Motor neuron (in vitro differentiated cells): ENCODE data around the gene SPINT1. TPM values are rescaled to one million over a fixed set of nuclear protein-coding genes. Genes with fewer than 3 reads are reported as not detected.

Source experiments
- ATAC-seq, 8 experiments: fragments of 200-7000 bp; cut with Tn5 transposase; replicated peaks in 6 of 8; 2 replicates each; pipeline ENCODE4 v1.8.0; 2021; ENCODE audit warnings: mild to moderate bottlenecking in 8 of 8, moderate library complexity in 8 of 8
- H3K27ac ChIP-seq, 2 donors: fragments of 250-450 bp; sonication (Bioruptor Pico); 2 replicates each; pipeline ENCODE4 v1.9.0; 2021; ENCODE audit warnings: antibody characterized with exemption in 2 of 2, mild to moderate bottlenecking in 2 of 2, moderate library complexity in 1 of 2
- H3K4me1 ChIP-seq, 2 donors: fragments of 250-450 bp; sonication (Bioruptor Pico); replicated peaks in 1 of 2; 2 replicates each; pipeline ENCODE4 v1.6.1; 2021; ENCODE audit warnings: antibody characterized with exemption in 2 of 2, mild to moderate bottlenecking in 2 of 2, moderate library complexity in 1 of 2
- H3K4me3 ChIP-seq, 5 donors: fragments of 250-450 bp; sonication (Bioruptor Pico); 2 replicates each; pipeline ENCODE4 v1.9.0; 2021; ENCODE audit warnings: antibody characterized with exemption in 5 of 5, mild to moderate bottlenecking in 5 of 5, moderate library complexity in 4 of 5
- WGBS, 10 experiments: fragments of 450-650 bp; shearing (Covaris generic); methylation state at CpG; one replicate each; pipeline ENCODE4 v1.0.0; 2022; 5-methylcytosine and 5-hydroxymethylcytosine counted together
- in situ Hi-C, 9 experiments: fragments of 400-800 bp; cut with MboI; loops; one replicate each; pipeline ENCODE4 v1.15.0; 2021; ENCODE audit warnings: low sequenced_read_pairs in 9 of 9, low pct_unique_long_range_greater_than_20kb in 2 of 9; ENCODE audit not compliant: unreplicated experiment in 9 of 9
- total RNA-seq, 8 experiments: library from RNA; unstranded; fragments of 300-600 nt; gene quantifications; 2 replicates each; pipeline versions ENCODE4 v1.2.3 to v1.2.4, GENCODE V29; 2022

Gene SPINT1
- total RNA-seq, 8 experiments from 2014 or later: 0.09 to 1.9 (median 0.37) TPM

DNA sequence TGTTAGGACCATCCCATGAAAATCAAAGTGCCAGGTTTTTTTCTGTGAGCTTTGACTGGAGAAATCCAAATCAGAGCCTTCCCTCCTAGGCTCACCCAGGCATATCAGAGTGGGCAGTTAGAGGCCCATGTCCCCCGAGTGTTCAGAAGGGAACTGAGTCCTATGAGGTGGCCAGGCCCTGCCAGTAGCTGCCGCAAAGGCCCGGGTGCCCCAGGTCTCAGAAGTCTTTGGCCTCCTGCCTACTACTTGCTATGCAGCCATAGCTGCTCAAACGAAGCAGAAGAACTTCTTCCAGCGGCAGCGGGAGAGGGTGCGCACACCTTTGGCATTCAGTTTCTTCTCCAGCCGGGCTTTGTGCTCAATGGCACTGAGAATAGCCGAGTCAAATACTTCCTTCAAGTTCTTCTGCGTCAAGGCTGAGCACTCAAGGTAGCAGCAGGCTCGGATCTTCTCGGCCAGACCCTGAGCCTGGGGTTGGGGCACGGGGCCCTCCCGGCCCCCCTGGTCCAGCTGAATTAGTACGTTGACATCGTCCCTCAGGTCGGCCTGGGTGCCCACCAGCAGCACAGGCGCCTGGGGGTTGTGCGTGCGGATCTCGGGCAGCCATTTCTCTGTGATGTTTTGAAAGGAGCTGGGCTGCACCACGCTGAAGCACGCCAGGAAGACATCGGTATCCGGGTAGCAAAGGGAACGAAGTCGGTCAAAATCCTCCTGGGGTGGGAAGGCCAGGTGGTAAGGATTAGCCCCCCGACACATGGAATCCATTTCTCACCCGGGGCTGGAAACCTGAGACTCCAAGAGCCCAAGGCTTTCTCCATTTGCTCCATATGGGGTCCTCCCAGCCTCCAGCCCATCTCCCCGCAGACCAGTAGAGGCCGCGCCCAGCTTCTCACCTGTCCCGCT, 29.2 kb downstream of the SPINT1 start:
- in situ Hi-C loops: no loop called here
- no peaks in the 10 kb centered on the region for H3K4me1 ChIP-seq
- ATAC-seq: no peak
- 10 to 94% (median 40%) methylated on average over 2 to 14 of the region's 33 CpGs; no CpG with 5 or more reads in 3 of the 10 experiments for WGBS, 10 experiments
- H3K27ac ChIP-seq: no peak overlapping the region
- peak overlapping the region; percentile 42 to 57 (median 51) for H3K4me3 ChIP-seq

DNA sequence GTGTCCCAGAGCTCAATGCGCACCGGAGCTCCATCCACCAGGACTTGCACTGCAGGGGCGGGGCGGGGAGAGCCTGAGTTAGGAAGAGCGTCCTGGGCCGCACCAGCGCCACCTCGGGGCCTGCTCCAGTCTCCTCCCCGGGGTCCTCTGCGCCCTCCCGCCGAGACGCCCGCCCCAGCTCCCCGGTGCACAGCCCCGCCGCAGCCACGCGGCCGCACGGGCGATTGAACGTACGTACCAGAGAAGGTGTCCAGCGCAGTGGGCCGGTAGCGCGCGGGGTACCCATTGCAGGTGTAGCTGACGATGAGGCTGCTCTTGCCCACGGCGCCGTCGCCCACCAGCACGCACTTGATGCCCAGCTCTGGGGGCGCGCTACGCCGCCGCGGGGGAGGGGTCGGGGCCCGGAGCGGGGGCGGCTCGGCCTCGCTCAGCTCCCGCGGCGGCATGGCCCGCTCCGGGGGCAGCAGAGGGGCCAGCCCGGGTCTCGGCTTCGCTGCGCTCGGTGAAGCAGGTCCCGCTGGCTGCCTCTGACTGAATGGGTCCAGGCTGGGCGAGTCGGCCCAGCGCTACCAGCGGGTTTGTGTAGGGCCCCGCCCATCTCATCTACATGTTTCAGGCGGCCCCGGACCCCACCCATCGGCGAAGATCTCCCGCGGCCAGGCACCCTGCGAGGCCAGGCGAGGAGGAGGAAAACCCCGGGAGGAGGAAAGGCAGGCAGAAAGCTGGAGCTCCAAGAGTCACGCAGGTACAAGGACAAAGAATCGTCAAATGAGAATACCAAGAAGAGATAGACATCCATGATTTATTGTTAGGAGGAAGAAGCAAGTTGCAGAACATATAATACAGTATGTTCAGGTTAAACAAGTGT, 30.1 kb downstream of the SPINT1 start, which contains the start of gene RHOV:
TSS of gene RHOV (minus strand) at position 541 of the 868 bp plus-strand sequence. CDS start at position 446, 95 bp downstream.
- 0 to 3% (median 0%) methylated on average over 2 to 6 of the region's 74 CpGs; no CpG with 5 or more reads in 6 of the 10 experiments for WGBS, 10 experiments
- H3K4me3 ChIP-seq: peak within 1 kb of the TSS; percentile 42 to 57 (median 51)
- ATAC-seq: peak; percentile 91 to 95 (median 94)
- no peaks in the 10 kb centered on the region for H3K4me1 ChIP-seq
- in situ Hi-C loops: no loop called here
- no peak within 1 kb of the TSS for H3K27ac ChIP-seq

DNA sequence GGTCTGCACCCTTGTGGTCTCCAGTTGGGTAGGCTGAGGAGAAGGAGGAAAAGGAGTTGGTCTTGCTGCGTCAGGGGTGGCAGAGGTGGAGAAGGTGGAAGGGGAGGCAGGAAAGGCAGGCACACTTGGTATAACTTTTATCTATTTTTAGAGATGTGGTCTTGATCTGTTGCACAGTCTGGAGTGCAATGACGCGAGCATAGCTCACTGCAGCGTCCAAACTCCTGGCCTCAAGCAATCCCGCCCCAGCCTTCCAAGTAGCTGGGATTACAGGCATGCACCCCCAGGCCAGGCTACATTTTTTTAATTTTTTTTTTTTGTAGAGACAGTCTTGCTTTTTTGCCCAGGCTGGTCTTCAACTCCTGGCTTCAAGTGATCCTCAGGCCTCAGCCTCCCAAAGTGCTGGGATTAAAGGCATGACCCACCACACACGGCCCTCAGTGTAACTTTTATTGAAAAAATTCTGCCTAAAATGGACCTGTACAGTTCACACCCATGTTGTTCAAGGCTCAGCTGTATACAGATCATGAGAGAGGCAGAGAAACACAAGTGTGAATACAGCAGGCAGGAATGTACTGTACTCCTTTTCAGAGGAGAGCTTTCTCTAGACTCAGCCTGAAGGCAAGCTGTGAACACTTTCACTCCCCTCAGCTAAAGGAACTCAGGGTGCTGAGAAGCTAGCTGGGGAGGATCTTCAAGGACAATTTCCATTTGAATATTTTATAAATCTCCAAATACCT, 32.3 kb downstream of the SPINT1 start:
- Histone ChIP-seq H3K4me3 (no peak overlapping the region), H3K4me1 (no peaks in the 10 kb centered on the region), H3K27ac (no peak overlapping the region)
- WGBS, 10 experiments: 57 to 100% (median 86%) methylated on average over 1 to 5 of the region's 6 CpGs; no CpG with 5 or more reads in 2 of the 10 experiments
- in situ Hi-C loops: no loop called here
- ATAC-seq: no peak

DNA sequence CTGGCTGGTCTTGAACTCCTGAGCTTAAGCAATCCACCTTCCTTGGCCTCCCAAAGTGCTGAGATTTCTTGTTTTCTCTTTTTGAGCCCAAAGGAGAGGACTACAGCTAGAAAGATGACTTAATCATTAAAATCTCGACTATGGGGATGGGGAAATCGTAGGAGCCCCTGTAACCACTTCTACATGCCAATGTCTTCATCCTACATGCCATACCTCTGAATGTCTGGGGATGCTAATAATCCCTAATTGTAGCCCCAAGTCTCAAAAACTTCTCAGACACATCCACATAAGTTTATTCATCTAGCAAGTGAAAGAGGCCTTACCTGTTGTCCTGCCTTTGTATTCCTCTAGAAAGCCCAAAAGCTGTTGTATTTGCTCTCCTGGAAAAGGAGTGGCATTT, 33.8 kb downstream of the SPINT1 start:
- no peak overlapping the region for H3K27ac ChIP-seq
- no peaks in the 10 kb centered on the region for H3K4me1 ChIP-seq
- WGBS, 10 experiments: 33 to 82% (median 45%) methylated on average over 1 to 2 of the region's 2 CpGs; no CpG with 5 or more reads in 4 of the 10 experiments
- no peak for ATAC-seq
- in situ Hi-C loops: no loop called here
- no peak overlapping the region for H3K4me3 ChIP-seq

DNA sequence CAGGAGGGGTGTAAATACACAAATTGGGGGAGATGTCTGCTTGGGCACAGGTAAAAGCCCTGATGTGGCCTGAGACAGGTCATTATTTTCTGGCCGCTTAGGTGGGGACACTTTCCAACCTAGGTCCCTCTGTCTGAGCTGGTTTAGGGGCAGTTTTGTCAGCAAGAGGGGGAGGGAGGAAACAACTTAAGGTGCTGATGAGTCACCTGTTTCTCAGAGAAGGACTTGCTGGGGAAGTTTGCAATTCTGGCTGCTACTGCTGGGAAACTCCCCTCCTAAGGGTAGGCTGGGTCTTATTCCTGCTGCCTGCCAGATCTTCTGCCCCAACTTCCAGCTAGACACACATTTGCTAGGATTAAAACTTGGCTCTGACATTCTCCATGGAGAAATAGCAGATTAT, 34.9 kb downstream of the SPINT1 start:
- no peaks in the 10 kb centered on the region for H3K4me1 ChIP-seq
- no peak overlapping the region for H3K4me3 ChIP-seq
- H3K27ac ChIP-seq: no peak overlapping the region
- ATAC-seq: peak in 2 of 8 experiments; percentile 58 to 61
- in situ Hi-C loops: no loop called here
- 80% methylated on average over 1 of the region's 1 CpG; no CpG with 5 or more reads in 9 of the 10 experiments for WGBS, 10 experiments

DNA sequence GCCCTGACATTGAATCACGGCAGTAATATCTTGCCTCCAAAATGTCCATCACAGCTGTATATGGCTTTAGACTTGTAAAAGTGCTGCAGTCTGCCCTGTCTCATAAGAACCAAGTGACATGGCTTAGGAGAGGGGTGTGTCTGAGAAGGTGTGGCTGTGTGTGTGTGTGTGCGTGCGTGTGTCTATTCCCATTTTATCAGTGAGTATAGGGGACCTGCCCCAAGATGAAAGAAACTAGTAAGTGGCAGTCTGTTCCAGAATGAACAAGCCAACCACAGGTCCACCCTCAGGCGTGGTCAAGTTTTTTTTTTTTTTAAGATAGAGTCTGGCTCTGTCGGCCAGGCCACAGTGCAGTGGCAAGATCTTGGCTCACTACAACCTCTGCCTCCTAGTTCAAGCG, 35.8 kb downstream of the SPINT1 start:
- peak in 2 of 8 experiments; percentile 76 to 83 for ATAC-seq
- Histone ChIP-seq H3K4me3 (no peak overlapping the region), H3K27ac (no peak overlapping the region), H3K4me1 (no peaks in the 10 kb centered on the region)
- 20 to 100% (median 81%) methylated on average over 1 to 6 of the region's 6 CpGs; no CpG with 5 or more reads in 1 of the 10 experiments for WGBS, 10 experiments
- in situ Hi-C loops: no loop called here

DNA sequence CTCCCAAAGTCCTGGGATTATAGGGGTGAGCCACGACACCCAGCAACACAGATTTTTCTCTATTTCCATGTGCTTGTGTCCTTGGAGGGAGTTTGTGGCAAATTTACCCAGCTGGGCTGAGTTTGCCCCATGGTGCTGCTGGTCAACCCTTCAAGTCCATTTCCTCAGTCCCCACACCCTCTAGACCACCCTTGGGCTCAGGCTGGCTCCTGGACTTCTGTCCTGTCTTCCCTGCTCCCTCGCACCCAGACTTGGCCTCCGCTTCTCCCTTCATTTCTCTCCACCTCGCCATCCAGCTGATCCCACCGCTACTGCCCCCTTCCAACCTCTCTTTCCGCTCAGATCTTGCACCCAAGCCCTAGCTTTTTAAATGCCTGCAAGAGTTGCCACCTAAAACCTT, 37.5 kb downstream of the SPINT1 start:
- H3K4me3 ChIP-seq: no peak overlapping the region
- no peak overlapping the region for H3K27ac ChIP-seq
- 55 to 100% (median 82%) methylated on average over 3 to 6 of the region's 6 CpGs; no CpG with 5 or more reads in 1 of the 10 experiments for WGBS, 10 experiments
- ATAC-seq: no peak
- in situ Hi-C loops: no loop called here
- no peaks in the 10 kb centered on the region for H3K4me1 ChIP-seq

DNA sequence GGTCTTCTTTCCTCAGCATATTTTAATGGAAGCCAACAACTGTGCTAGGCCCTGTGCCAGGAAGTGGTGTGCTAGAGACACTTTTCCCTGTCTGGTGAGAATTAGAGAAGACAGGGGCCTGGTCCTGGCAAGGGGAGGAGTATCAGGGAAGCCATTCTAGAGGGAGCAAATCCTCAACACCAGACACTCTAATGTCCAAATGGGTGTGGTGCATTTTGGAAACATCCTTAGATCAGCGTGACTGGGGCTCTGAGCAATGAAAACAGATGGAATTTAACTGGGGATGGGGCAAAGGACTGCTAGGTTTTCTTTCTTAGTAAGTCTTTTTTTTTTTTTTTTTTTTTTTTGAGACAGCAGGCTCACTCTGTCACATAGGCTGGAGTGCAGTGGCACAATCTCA, 42.7 kb downstream of the SPINT1 start:
- in situ Hi-C loops: no loop called here
- H3K27ac ChIP-seq: no peak overlapping the region
- WGBS, 10 experiments: 0 to 80% (median 80%) methylated on average over 1 of the region's 1 CpG; no CpG with 5 or more reads in 7 of the 10 experiments
- no peak overlapping the region for H3K4me3 ChIP-seq
- ATAC-seq: peak in 3 of 8 experiments; percentile 67 to 89 (median 75)
- H3K4me1 ChIP-seq: no peaks in the 10 kb centered on the region

DNA sequence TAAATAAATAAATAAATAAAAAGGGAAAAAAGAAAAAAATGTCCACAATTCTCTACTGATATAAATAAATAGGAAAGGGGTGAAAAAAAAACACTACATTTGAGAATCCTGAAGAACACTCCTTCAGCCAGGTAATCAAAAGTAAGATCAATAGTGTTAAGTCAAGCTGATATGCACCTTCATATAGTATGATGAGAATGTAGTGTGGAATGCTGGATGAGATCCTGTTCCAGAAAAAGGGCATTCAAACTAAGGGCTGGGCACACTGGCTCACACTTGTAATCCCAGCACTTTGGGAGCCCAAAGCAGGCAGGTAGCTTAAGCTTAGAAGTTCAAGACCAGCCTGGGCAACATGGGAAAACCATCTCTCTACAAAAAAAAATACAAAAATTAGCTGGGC, 45.3 kb downstream of the SPINT1 start:
- no peak overlapping the region for H3K27ac ChIP-seq
- no peak overlapping the region for H3K4me3 ChIP-seq
- H3K4me1 ChIP-seq: no peaks in the 10 kb centered on the region
- in situ Hi-C loops: no loop called here
- no peak for ATAC-seq

DNA sequence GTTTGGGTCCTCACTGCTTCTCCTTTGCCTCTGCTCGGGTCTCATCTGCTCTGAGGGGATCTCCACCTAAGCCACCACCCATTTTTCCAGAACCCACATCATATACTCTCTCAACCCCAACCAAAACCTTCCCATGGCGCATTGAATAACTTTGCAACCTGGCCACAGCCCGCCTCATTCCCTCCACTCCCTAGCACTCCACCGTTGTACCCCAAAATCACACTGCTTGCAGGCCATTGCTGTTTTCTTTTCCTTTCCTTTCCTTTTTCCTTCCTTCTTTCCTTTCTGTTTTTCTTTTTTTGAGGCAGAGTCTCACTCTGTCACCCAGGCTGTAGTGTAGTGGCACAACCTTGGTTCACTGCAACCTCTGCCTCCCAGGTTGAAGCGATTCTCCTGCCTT, 47.3 kb downstream of the SPINT1 start:
- in situ Hi-C loops: no loop called here
- Histone ChIP-seq H3K4me3 (no peak overlapping the region), H3K27ac (no peak overlapping the region), H3K4me1 (peaks cover 3 to 5% of the 10 kb centered on the region in 2 donors)
- 50 to 88% (median 71%) methylated on average over 1 to 5 of the region's 5 CpGs for WGBS, 10 experiments
- no peak for ATAC-seq

DNA sequence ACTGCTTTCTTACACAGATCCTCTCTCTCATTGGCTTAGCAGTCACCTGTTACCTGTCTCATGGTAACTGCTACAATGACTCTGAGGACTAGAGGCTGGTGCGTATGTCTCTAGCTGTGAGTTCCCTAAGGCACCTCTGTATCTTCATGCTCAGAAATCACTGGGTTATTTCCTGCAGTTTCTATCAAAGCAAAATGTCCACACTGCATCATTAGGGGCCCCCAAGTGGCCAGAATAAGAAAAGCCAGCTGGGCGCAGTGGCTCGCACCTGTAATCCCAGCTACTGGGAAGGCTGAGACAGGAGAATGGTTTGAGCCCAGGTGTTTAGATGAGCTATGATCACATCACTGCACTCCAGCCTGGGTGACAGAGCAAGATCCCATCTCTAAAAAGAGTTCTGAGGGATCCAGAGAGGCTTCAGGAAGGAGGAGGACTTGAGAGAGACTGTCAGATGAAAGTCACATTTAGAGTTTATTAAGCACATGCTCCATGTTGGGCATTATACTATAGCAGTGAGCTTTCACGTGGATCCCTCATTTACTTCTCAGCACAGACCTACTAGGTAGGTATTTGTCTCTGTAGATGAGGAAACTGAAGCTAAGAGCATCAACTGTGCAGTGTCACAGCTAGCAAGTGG, 48.1 kb downstream of the SPINT1 start:
- no peak overlapping the region for H3K27ac ChIP-seq
- in situ Hi-C loops: no loop called here
- peak in 5 of 8 experiments; percentile 4 to 16 (median 8) for ATAC-seq
- 0 to 60% (median 0%) methylated on average over 1 to 3 of the region's 4 CpGs; no CpG with 5 or more reads in 3 of the 10 experiments for WGBS, 10 experiments
- peaks cover 3 to 5% of the 10 kb centered on the region in 2 donors for H3K4me1 ChIP-seq
- no peak overlapping the region for H3K4me3 ChIP-seq

DNA sequence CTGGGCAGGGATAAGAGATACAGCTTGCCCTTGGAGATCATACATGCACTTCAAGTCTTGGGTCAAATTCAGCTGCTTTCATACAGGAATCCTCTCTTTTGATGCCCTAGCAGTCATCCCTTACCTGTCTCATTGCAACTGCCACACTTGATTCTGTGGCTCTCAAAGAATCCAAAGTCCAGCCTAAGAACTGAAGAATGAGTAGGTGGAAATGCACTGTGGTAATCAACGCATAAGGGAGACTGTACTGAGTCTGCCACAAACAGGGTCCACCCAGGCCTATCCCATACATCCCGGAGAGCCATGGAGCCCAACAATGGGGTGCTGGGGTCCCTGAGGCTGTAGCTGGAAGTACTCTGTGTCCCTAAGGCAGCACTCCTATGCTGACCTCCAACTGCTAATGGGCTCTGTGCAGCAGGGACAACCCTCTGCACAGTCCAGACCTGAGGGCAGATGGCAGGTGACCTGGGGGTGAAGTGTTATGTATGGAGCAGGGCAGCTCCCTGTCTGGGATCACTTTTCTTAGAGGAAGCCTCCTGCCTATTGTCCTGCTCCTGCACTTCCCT, 48.7 kb downstream of the SPINT1 start:
- no peak for ATAC-seq
- in situ Hi-C loops: no loop called here

More for the DNA sequence above, 48.7 kb downstream of the SPINT1 start:
- Histone ChIP-seq H3K27ac (no peak overlapping the region), H3K4me1 (peaks cover 3 to 5% of the 10 kb centered on the region in 2 donors), H3K4me3 (no peak overlapping the region)
- WGBS, 10 experiments: 60 to 100% (median 83%) methylated on average over 1 to 2 of the region's 2 CpGs; no CpG with 5 or more reads in 5 of the 10 experiments
